ENCODE results near the gene FAM114A1. TPM values are rescaled to one million over a fixed set of nuclear protein-coding genes. Genes with fewer than 3 reads are reported as not detected.

FAM114A1 gene
- total and polyA plus RNA-seq, 2 experiments from 2014 or later: 13.0 to 14.5 TPM

DNA sequence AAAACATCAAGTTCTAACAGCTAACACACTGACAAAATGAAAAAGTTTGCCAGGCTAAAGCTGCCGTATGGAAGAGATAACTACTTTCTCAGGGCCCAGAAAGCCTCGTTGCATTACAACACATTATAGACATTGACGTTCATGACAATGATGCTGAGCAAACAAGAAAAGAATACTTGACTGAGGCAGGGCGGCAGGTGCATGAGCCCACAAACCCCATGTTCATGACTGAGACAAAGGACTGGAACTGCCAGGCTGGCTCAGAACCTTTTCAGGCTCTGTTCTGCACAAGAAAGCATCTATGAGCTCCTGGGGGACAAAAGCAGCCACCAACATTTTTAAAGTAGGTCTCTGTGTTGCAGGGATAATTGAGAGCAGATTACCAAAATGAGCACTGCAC lies 24.6 kb upstream of the FAM114A1 start:
- H3K4me3 ChIP-seq: no peak overlapping the region
- no peaks in the 10 kb centered on the region for H3K9me2 ChIP-seq (ENCODE audit: insufficient read depth)
- no peaks in the 10 kb centered on the region for H3K79me2 ChIP-seq (replicated peaks; ENCODE audit: insufficient read depth)
- peaks cover 2% of the 10 kb centered on the region for H3K27me3 Mint-ChIP-seq (ENCODE audit: insufficient read depth, low read depth, poor library complexity)
- H3K4me3 Mint-ChIP-seq: no peak overlapping the region
- no peaks in the 10 kb centered on the region for H3K4me1 ChIP-seq (ENCODE audit: insufficient read depth)
- peaks cover 14% of the 10 kb centered on the region; the same call in 2 of the 3 replicates for H3K36me3 Mint-ChIP-seq (ENCODE audit: low read depth)
- no peak overlapping the region for H2AFZ ChIP-seq
- peaks cover 19% of the 10 kb centered on the region; the same call in 2 of the 3 replicates for H3K9me3 Mint-ChIP-seq
- H3K4me1 Mint-ChIP-seq: peaks cover 8% of the 10 kb centered on the region
- no peak overlapping the region for H3K4me2 ChIP-seq
- no peak overlapping the region for H3K27ac ChIP-seq (ENCODE audit: low read depth)
- H4K20me1 ChIP-seq (replicated peaks; ENCODE audit: insufficient read depth): no peaks in the 10 kb centered on the region
- no peak overlapping the region for H3K27ac Mint-ChIP-seq
- H3K36me3 ChIP-seq (ENCODE audit: insufficient read depth): no peaks in the 10 kb centered on the region
- no peaks in the 10 kb centered on the region for H3K27me3 ChIP-seq (ENCODE audit: insufficient read depth)
- TF ChIP-seq EZH2phosphoT487 (IDR thresholded peaks at IDR 0.05; ENCODE audit: unreplicated experiment): no peak
- TF ChIP-seq CREB1 (CRISPR knock-in tag; IDR thresholded peaks at IDR 0.05; ENCODE audit: low read depth): no peak
- no peak for TF ChIP-seq NANOG (IDR thresholded peaks at IDR 0.05; ENCODE audit: borderline replicate concordance)
- no peak for TF ChIP-seq ZNF331 (CRISPR knock-in tag; IDR thresholded peaks at IDR 0.05; ENCODE audit: low read depth)
- no peak for TF ChIP-seq JUNB (IDR thresholded peaks at IDR 0.05; ENCODE audit: unreplicated experiment)
- TF ChIP-seq, protein P1, sequence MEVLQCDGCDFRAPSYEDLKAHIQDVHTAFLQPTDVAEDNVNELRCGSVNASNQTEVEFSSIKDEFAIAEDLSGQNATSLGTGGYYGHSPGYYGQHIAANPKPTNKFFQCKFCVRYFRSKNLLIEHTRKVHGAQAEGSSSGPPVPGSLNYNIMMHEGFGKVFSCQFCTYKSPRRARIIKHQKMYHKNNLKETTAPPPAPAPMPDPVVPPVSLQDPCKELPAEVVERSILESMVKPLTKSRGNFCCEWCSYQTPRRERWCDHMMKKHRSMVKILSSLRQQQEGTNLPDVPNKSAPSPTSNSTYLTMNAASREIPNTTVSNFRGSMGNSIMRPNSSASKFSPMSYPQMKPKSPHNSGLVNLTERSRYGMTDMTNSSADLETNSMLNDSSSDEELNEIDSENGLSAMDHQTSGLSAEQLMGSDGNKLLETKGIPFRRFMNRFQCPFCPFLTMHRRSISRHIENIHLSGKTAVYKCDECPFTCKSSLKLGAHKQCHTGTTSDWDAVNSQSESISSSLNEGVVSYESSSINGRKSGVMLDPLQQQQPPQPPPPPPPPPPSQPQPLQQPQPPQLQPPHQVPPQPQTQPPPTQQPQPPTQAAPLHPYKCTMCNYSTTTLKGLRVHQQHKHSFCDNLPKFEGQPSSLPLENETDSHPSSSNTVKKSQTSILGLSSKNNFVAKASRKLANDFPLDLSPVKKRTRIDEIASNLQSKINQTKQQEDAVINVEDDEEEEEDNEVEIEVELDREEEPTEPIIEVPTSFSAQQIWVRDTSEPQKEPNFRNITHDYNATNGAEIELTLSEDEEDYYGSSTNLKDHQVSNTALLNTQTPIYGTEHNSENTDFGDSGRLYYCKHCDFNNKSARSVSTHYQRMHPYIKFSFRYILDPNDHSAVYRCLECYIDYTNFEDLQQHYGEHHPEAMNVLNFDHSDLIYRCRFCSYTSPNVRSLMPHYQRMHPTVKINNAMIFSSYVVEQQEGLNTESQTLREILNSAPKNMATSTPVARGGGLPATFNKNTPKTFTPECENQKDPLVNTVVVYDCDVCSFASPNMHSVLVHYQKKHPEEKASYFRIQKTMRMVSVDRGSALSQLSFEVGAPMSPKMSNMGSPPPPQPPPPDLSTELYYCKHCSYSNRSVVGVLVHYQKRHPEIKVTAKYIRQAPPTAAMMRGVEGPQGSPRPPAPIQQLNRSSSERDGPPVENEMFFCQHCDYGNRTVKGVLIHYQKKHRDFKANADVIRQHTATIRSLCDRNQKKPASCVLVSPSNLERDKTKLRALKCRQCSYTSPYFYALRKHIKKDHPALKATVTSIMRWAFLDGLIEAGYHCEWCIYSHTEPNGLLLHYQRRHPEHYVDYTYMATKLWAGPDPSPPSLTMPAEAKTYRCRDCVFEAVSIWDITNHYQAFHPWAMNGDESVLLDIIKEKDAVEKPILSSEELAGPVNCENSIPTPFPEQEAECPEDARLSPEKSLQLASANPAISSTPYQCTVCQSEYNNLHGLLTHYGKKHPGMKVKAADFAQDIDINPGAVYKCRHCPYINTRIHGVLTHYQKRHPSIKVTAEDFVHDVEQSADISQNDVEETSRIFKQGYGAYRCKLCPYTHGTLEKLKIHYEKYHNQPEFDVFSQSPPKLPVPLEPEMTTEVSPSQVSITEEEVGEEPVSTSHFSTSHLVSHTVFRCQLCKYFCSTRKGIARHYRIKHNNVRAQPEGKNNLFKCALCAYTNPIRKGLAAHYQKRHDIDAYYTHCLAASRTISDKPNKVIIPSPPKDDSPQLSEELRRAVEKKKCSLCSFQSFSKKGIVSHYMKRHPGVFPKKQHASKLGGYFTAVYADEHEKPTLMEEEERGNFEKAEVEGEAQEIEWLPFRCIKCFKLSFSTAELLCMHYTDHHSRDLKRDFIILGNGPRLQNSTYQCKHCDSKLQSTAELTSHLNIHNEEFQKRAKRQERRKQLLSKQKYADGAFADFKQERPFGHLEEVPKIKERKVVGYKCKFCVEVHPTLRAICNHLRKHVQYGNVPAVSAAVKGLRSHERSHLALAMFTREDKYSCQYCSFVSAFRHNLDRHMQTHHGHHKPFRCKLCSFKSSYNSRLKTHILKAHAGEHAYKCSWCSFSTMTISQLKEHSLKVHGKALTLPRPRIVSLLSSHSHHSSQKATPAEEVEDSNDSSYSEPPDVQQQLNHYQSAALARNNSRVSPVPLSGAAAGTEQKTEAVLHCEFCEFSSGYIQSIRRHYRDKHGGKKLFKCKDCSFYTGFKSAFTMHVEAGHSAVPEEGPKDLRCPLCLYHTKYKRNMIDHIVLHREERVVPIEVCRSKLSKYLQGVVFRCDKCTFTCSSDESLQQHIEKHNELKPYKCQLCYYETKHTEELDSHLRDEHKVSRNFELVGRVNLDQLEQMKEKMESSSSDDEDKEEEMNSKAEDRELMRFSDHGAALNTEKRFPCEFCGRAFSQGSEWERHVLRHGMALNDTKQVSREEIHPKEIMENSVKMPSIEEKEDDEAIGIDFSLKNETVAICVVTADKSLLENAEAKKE (CRISPR knock-in tag; IDR thresholded peaks at IDR 0.05): no peak
- TF ChIP-seq, protein P2, sequence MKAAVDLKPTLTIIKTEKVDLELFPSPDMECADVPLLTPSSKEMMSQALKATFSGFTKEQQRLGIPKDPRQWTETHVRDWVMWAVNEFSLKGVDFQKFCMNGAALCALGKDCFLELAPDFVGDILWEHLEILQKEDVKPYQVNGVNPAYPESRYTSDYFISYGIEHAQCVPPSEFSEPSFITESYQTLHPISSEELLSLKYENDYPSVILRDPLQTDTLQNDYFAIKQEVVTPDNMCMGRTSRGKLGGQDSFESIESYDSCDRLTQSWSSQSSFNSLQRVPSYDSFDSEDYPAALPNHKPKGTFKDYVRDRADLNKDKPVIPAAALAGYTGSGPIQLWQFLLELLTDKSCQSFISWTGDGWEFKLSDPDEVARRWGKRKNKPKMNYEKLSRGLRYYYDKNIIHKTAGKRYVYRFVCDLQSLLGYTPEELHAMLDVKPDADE (IDR thresholded peaks at IDR 0.05): no peak
- no peak for TF ChIP-seq EZH2 (IDR thresholded peaks at IDR 0.05; ENCODE audit: low read depth, unreplicated experiment)
- TF ChIP-seq POLR2AphosphoS5 (IDR thresholded peaks at IDR 0.05; ENCODE audit: low read depth): no peak
- peak; percentile 29; the same call in 1 of the 3 replicates for ATAC-seq
- no peaks in the 10 kb centered on the region for H3F3A ChIP-seq (replicated peaks; ENCODE audit: low read depth)
- DNase-seq (ENCODE audit: low spot score): no peak

All from GM23338 (cell line).